HG02973 (cell line): ENCODE measurements around the gene C11orf21.

ENCODE experiments used
- ATAC-seq: cut with Tn5 transposase; IDR thresholded peaks from one replicate; pipeline ENCODE4 v1.9.1; 2021; ENCODE audit warnings: moderate library complexity; ENCODE audit not compliant: unreplicated experiment

C11orf21 gene

GRCh38 chr11:2309251-2310072, 7.7 kb upstream of the C11orf21 start:
- no peak for ATAC-seq

GRCh38 chr11:2308713-2309112, 7.0 kb upstream of the C11orf21 start:
- ATAC-seq = no peak

GRCh38 chr11:2307501-2308331, 6.0 kb upstream of the C11orf21 start:
- no peak for ATAC-seq

GRCh38 chr11:2306877-2307500, 5.3 kb upstream of the C11orf21 start:
- no peak for ATAC-seq

- no peak for ATAC-seq
Measured at GRCh38 chr11:2306452-2306823, 4.7 kb upstream of the C11orf21 start.

- ATAC-seq = no peak
Measured at GRCh38 chr11:2305788-2306451, 4.2 kb upstream of the C11orf21 start.

GRCh38 chr11:2305140-2305778, 3.5 kb upstream of the C11orf21 start:
- ATAC-seq = no peak

GRCh38 chr11:2304506-2305139, 2.9 kb upstream of the C11orf21 start:
- no peak for ATAC-seq

- ATAC-seq = no peak
Measured at GRCh38 chr11:2303627-2304505, 2.1 kb upstream of the C11orf21 start.

- ATAC-seq = no peak
Measured at GRCh38 chr11:2302896-2303626, 1.3 kb upstream of the C11orf21 start.

- no peak for ATAC-seq
Measured at GRCh38 chr11:2302306-2302895, 683 bp upstream of the C11orf21 start.

GRCh38 chr11:2300936-2301630, 635 bp downstream of the C11orf21 start:
- no peak for ATAC-seq

- ATAC-seq = no peak
Measured at GRCh38 chr11:2300290-2300935, 1.3 kb downstream of the C11orf21 start.

GRCh38 chr11:2299773-2300172, 1.9 kb downstream of the C11orf21 start:
- no peak for ATAC-seq

- ATAC-seq = no peak
Measured at GRCh38 chr11:2298795-2299761, 2.6 kb downstream of the C11orf21 start.
